ENCODE results near the gene MERTK.

- TF ChIP-seq POLR2AphosphoS5 (IDR thresholded peaks at IDR 0.05) (no peak), CTCF (IDR thresholded peaks at IDR 0.05) (no peak)
Observed at GRCh38 chr2:112026509-112026908, 128.1 kb downstream of the MERTK start.
